ENCODE measurements around the gene ZNF311. TPM values are rescaled to one million over a fixed set of nuclear protein-coding genes. Genes with fewer than 3 reads are reported as not detected.

Gene ZNF311
- total RNA-seq, 2 donors from 2014 or later: 1.9 to 4.3 TPM

DNA sequence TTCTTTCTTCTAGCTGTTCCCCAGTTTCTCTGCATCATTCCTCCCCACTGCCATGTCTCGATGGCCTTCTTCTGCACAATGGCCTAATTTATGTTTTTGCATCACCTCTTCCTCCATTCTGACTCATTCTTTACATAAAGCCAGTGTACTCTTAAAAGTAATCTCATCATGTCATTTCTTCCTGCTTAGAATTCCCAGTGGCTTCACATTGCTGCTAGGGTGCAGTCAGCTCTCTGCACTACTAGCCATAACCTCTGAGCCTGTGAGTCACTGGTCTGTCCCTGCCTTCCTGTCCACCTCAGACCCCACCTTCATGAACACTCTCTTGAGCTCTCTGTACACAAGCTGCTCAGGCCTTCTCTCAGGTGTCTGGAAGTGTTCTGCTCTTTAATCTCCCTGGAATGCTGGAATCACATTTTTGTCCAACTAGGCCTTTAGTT lies 57.3 kb downstream of the ZNF311 start:
- TF ChIP-seq POLR2A (IDR thresholded peaks at IDR 0.05) (no peak), POLR2AphosphoS5 (IDR thresholded peaks at IDR 0.05) (no peak), CTCF (IDR thresholded peaks at IDR 0.05) (no peak)
- H3K27ac ChIP-seq: no peak overlapping the region
- no peak overlapping the region for H3K4me3 ChIP-seq
- no peaks in the 10 kb centered on the region for H3K9me3 ChIP-seq
- H3K4me1 ChIP-seq (replicated peaks): no peaks in the 10 kb centered on the region
- no peaks in the 10 kb centered on the region for H3K27me3 ChIP-seq (replicated peaks; ENCODE audit: insufficient read depth)
- DNase-seq (ENCODE audit: low spot score): no peak
- 81% methylated on average over 1 of the region's 1 CpG for WGBS
- H3K36me3 ChIP-seq: no peaks in the 10 kb centered on the region
- intact Hi-C loops (cut with DNase I): no loop called here

DNA sequence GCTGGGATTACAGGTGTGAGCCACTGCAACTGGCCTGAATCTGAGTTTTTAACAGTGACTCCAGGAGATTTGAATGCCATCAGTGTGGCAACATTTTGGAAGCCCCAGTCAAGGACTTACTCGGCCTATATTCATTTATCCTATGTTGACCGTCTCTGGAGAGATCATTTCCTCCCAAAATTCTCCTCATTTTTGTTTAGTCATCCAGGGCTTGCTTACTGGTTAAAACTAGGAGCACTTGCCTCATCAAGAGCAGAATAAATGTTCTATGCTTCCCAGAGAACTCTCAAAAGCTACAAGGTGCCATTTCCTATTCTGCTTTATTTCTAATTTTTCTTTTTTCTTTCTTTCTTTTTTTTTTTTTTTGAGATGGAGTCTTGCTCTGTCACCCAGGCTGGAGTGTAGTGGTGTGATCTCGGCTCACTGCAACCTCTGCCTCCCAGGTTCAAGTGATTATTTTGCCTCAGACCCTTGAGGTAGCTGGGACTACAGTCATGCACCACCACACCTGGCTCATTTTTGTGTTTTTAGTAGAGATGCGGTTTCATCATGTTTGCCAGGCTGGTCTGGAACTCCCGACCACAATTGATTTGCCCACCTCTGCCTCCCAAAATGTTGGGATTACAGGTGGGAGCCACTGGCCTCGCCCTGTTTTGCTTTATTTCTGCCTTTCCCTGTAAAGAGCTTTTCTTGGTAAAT lies 57.9 kb downstream of the ZNF311 start:
- H3K9me3 ChIP-seq: no peaks in the 10 kb centered on the region
- TF ChIP-seq CTCF (IDR thresholded peaks at IDR 0.05) (no peak), POLR2AphosphoS5 (IDR thresholded peaks at IDR 0.05) (no peak), POLR2A (IDR thresholded peaks at IDR 0.05) (no peak)
- H3K27ac ChIP-seq: no peak overlapping the region
- DNase-seq (ENCODE audit: low spot score): no peak
- no peaks in the 10 kb centered on the region for H3K36me3 ChIP-seq
- WGBS: 91% methylated on average over 6 of the region's 6 CpGs
- H3K27me3 ChIP-seq (replicated peaks; ENCODE audit: insufficient read depth): no peaks in the 10 kb centered on the region
- intact Hi-C loops (cut with DNase I): no loop called here
- H3K4me1 ChIP-seq (replicated peaks): no peaks in the 10 kb centered on the region
- no peak overlapping the region for H3K4me3 ChIP-seq

DNA sequence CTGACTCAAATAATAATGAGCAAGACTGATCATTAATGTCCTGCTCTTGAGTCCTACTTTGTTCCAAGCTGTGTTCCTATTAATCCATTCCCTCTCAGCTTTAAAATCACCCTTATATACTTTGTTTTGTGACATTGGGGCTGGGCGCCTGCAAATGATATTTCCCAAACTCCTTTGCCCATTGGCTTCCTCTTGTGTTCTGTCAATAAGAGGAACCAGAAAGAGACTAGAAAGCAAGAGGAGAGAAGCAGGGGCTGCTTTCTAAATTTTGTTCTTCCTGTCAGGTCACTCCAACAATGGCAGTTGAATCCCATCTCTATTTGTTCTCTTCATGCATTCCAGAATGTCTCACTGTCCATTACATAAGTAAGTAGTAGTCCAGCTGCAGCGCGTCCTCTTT lies 59.8 kb downstream of the ZNF311 start:
- H3K4me3 ChIP-seq: no peak overlapping the region
- 93% methylated on average over 3 of the region's 3 CpGs for WGBS
- intact Hi-C loops (cut with DNase I): loop anchor here (2.0 kb wide), 1 partner anchor 35 kb away; no protein-coding TSS in a partner anchor

More for the DNA sequence above, 59.8 kb downstream of the ZNF311 start:
- Histone ChIP-seq H3K9me3 (no peaks in the 10 kb centered on the region), H3K36me3 (no peaks in the 10 kb centered on the region), H3K4me1 (replicated peaks) (no peaks in the 10 kb centered on the region), H3K27ac (no peak overlapping the region), H3K27me3 (replicated peaks; ENCODE audit: insufficient read depth) (no peaks in the 10 kb centered on the region)
- TF ChIP-seq POLR2AphosphoS5 (IDR thresholded peaks at IDR 0.05): no peak
- TF ChIP-seq CTCF (IDR thresholded peaks at IDR 0.05): no peak
- TF ChIP-seq POLR2A (IDR thresholded peaks at IDR 0.05): no peak
- no peak for DNase-seq (ENCODE audit: low spot score)

Small RNAs within 50 kb of the gene (small RNA-seq; reads per million reads assigned to genes)
- gene RN7SL471P: 0 to 0.19 reads per million in 2 donors

Other genes starting within 250 kb of the ZNF311 start
- 10 to 100 TPM; 79.2 to 85.7 TPM for gene TRIM27, start 81.3 kb downstream of the ZNF311 start, total RNA-seq
- not detected for gene OR2W1, start 39.9 kb upstream of the ZNF311 start, total RNA-seq
- gene OR2B3, start 82.0 kb upstream of the ZNF311 start, total RNA-seq: not detected
- under 1 TPM in 1 of 2 donors, not detected in 1; 0.68 TPM for gene OR2J1, start 94.2 kb upstream of the ZNF311 start, total RNA-seq
- gene OR2J3, start 102.7 kb upstream of the ZNF311 start, total RNA-seq: under 1 TPM in 1 of 2 donors, not detected in 1; 0.09 TPM
- under 1 TPM in 1 of 2 donors, not detected in 1; 0.74 TPM for gene OR2J2, start 165.6 kb upstream of the ZNF311 start, total RNA-seq